H9 (cell line): ENCODE data around the gene FBXL7. TPM values are rescaled to one million over a fixed set of nuclear protein-coding genes. Genes with fewer than 3 reads are reported as not detected.
A peak's percentile ranks its signal among the peaks of the same experiment; 100 is the strongest.

Experiments used
- DNase-seq: peaks from one replicate; pipeline ENCODE4 v3.0.0-alpha.2; 2017
- H2AFZ ChIP-seq: one replicate; pipeline ENCODE4 v1.6.1; 2013; ENCODE audit warnings: mild to moderate bottlenecking, low read length, control low read depth, moderate library complexity
- H2AK5ac ChIP-seq: 2 replicates; pipeline ENCODE4 v1.6.1; 2013; ENCODE audit warnings: low read length, control low read depth, mixed read lengths; ENCODE audit not compliant: insufficient read length
- H2BK120ac ChIP-seq: one replicate; pipeline ENCODE4 v1.6.1; 2013; ENCODE audit warnings: low read depth, mild to moderate bottlenecking, low read length, control low read depth, inconsistent platforms; ENCODE audit not compliant: poor library complexity, severe bottlenecking
- H2BK12ac ChIP-seq: 2 replicates; pipeline ENCODE4 v1.6.1; 2013; ENCODE audit warnings: low read length, control low read depth, mixed read lengths, low read depth; ENCODE audit not compliant: insufficient read length
- H2BK15ac ChIP-seq: 2 replicates; pipeline ENCODE4 v1.6.1; 2013; ENCODE audit warnings: low read depth, low read length, control low read depth
- H2BK20ac ChIP-seq: one replicate; pipeline ENCODE4 v1.6.1; 2013; ENCODE audit warnings: low read depth, mild to moderate bottlenecking, low read length, control low read depth, inconsistent platforms; ENCODE audit not compliant: poor library complexity, severe bottlenecking
- H2BK5ac ChIP-seq: 2 replicates; pipeline ENCODE4 v1.6.1; 2013; ENCODE audit warnings: low read length, control low read depth, mixed read lengths; ENCODE audit not compliant: insufficient read length
- H3K14ac ChIP-seq: 2 replicates; pipeline ENCODE4 v1.6.1; 2013; ENCODE audit warnings: low read length, control low read depth; ENCODE audit not compliant: insufficient read depth
- H3K18ac ChIP-seq: 2 replicates; pipeline ENCODE4 v1.6.1; 2013; ENCODE audit warnings: low read depth, mild to moderate bottlenecking, mixed read lengths, low read length, control low read depth; ENCODE audit not compliant: insufficient read length
- H3K23ac ChIP-seq: 2 replicates; pipeline ENCODE4 v1.6.1; 2013; ENCODE audit warnings: low read length, control low read depth, mixed read lengths, low read depth; ENCODE audit not compliant: insufficient read length
- H3K23me2 ChIP-seq: 2 replicates; pipeline ENCODE4 v1.6.1; 2013; ENCODE audit warnings: low read depth, mild to moderate bottlenecking, mixed read lengths, low read length, control low read depth; ENCODE audit not compliant: insufficient read length, poor library complexity, severe bottlenecking
- H3K27ac ChIP-seq: 2 replicates; pipeline ENCODE4 v1.5.1; 2013; ENCODE audit warnings: low read length, control low read depth, mixed read lengths, low read depth; ENCODE audit not compliant: insufficient read length
- H3K27me3 ChIP-seq: 2 replicates; pipeline ENCODE4 v1.6.1; 2013; ENCODE audit warnings: low read length, control low read depth, inconsistent platforms; ENCODE audit not compliant: insufficient read depth
- H3K4ac ChIP-seq: 2 replicates; pipeline ENCODE4 v1.6.1; 2013; ENCODE audit warnings: low read depth, mild to moderate bottlenecking, control low read depth, inconsistent platforms, low read length, moderate library complexity
- H3K4me1 ChIP-seq: 2 replicates; pipeline ENCODE4 v1.6.1; 2013; ENCODE audit warnings: low read length, control low read depth, inconsistent platforms; ENCODE audit not compliant: insufficient read depth
- H3K4me2 ChIP-seq: 2 replicates; pipeline ENCODE4 v1.6.1; 2013; ENCODE audit warnings: low read length, control low read depth, mixed read lengths; ENCODE audit not compliant: insufficient read length, insufficient read depth
- H3K56ac ChIP-seq: 2 replicates; pipeline ENCODE4 v1.6.1; 2013; ENCODE audit warnings: low read depth, mild to moderate bottlenecking, mixed read lengths, low read length, control low read depth; ENCODE audit not compliant: insufficient read length
- H3K79me1 ChIP-seq: 2 replicates; pipeline ENCODE4 v1.6.1; 2013; ENCODE audit warnings: low read depth, mild to moderate bottlenecking, moderate library complexity, low read length, control low read depth, inconsistent platforms; ENCODE audit not compliant: insufficient read depth, poor library complexity, severe bottlenecking
- H3K79me2 ChIP-seq: 2 replicates; pipeline ENCODE4 v1.6.1; 2013; ENCODE audit warnings: low read length, control low read depth, inconsistent platforms; ENCODE audit not compliant: insufficient read depth
- H3K9ac ChIP-seq: 2 replicates; pipeline ENCODE4 v1.6.1; 2013; ENCODE audit warnings: low read length, control low read depth, mixed read lengths; ENCODE audit not compliant: insufficient read length; ENCODE audit errors: extremely low read depth
- H3K9me3 ChIP-seq: one replicate; pipeline ENCODE4 v1.6.1; 2013; ENCODE audit warnings: low read depth, low read length, inconsistent platforms; ENCODE audit not compliant: control insufficient read depth
- H3T11ph ChIP-seq: one replicate; pipeline ENCODE4 v1.6.1; 2013; ENCODE audit warnings: mild to moderate bottlenecking, low read length, control low read depth, inconsistent platforms
- H4K20me1 ChIP-seq: one replicate; pipeline ENCODE4 v1.6.1; 2013; ENCODE audit not compliant: control insufficient read depth, insufficient read length, insufficient read depth
- H4K5ac ChIP-seq: 2 replicates; pipeline ENCODE4 v1.6.1; 2013; ENCODE audit warnings: low read depth, mild to moderate bottlenecking, mixed read lengths, low read length, control low read depth; ENCODE audit not compliant: insufficient read length
- H4K8ac ChIP-seq: replicated peaks from 2 replicates; pipeline ENCODE4 v1.6.1; 2013; ENCODE audit warnings: low read length, control low read depth, mixed read lengths, low read depth; ENCODE audit not compliant: insufficient read length
- H4K91ac ChIP-seq: 2 replicates; pipeline ENCODE4 v1.6.1; 2013; ENCODE audit warnings: low read depth, mild to moderate bottlenecking, moderate library complexity, mixed read lengths, low read length, control low read depth; ENCODE audit not compliant: insufficient read length
- H3K27ac Mint-ChIP-seq, 3 experiments: 2 replicates in 2 of 3; 3 replicates in 1 of 3; pipeline ENCODE4 v1.8.0; 2020 to 2021; ENCODE audit warnings: mixed read lengths in 3 of 3, mild to moderate bottlenecking in 1 of 3, moderate library complexity in 1 of 3
- H3K27me3 Mint-ChIP-seq: 2 replicates; pipeline ENCODE4 v1.8.0; 2021; ENCODE audit warnings: low read depth, mild to moderate bottlenecking, moderate library complexity, mixed read lengths
- H3K36me3 Mint-ChIP-seq, 3 experiments: 2 replicates in 2 of 3; 3 replicates in 1 of 3; pipeline ENCODE4 v1.8.0; 2020 to 2021; ENCODE audit warnings: low read depth in 3 of 3, mixed read lengths in 3 of 3; ENCODE audit not compliant: insufficient read depth in 1 of 3
- H3K4me1 Mint-ChIP-seq, 2 experiments: 2 replicates each; pipeline ENCODE4 v1.8.0; 2020; ENCODE audit warnings: mixed read lengths in 2 of 2
- H3K4me3 Mint-ChIP-seq, 2 experiments: 2 replicates in 1 of 2; 3 replicates in 1 of 2; pipeline ENCODE4 v1.8.0; 2020 to 2021; ENCODE audit warnings: mild to moderate bottlenecking in 2 of 2, mixed read lengths in 2 of 2, moderate library complexity in 1 of 2
- H3K9me3 Mint-ChIP-seq, 2 experiments: 2 replicates in 1 of 2; 3 replicates in 1 of 2; pipeline ENCODE4 v1.8.0; 2020; ENCODE audit warnings: mild to moderate bottlenecking in 2 of 2, mixed read lengths in 2 of 2, moderate library complexity in 1 of 2
- WGBS: extraction: QIAGEN DNeasy Blood & Tissue Kit; methylation state at CpG from one replicate; pipeline ENCODE4 v1.1.7; 2013; ENCODE audit warnings: missing lambda C conversion rate, low lambda C conversion rate, mixed read lengths; ENCODE audit not compliant: insufficient read length; ENCODE audit errors: extremely low coverage; 5-methylcytosine and 5-hydroxymethylcytosine counted together
- total RNA-seq: library from RNA; stranded (reverse); gene quantifications from 2 replicates; pipeline ENCODE4 v1.2.1, GENCODE V29; 2021
- TF ChIP-seq, protein P1 (sequence below): fragments of 200-600 bp; sonication (generic); conservative IDR thresholded peaks from 3 replicates; pipeline ENCODE4 v1.8.0; 2021; ENCODE audit warnings: antibody characterized with exemption, mild to moderate bottlenecking

FBXL7 gene
- total RNA-seq, 1 experiment from 2014 or later, result 14.6 TPM

DNA sequence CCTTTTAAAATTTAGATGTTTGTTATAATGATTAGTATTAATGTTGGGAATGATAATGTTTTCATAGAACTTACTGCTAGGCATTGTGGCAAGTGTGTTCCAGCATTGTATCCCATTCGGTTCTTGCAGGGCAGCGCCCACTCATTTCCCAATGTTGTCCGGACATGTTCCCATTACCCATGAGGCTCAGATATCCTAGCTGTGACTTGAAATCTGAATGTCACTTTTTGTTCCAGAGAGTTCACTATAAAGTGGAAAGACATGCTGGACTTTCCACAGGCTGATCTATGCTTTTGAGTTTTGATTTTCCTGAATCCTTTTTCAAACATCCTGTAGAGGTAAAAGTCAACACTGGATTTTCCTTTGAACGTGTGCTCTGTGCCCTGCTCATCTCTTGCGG is 350.6 kb downstream of the FBXL7 start:
- Histone ChIP-seq H3K27ac (no peak overlapping the region), H2AK5ac (no peak overlapping the region), H2BK5ac (no peak overlapping the region), H3K79me2 (no peaks in the 10 kb centered on the region), H3K27me3 (no peaks in the 10 kb centered on the region), H3K9ac (no peak overlapping the region), H3K18ac (no peak overlapping the region), H2BK12ac (no peak overlapping the region), H3K14ac (no peak overlapping the region), H2AFZ (no peak overlapping the region), H3K79me1 (no peaks in the 10 kb centered on the region), H3K23me2 (no peaks in the 10 kb centered on the region), H4K91ac (no peak overlapping the region), H3K23ac (no peak overlapping the region), H3K4me1 (no peaks in the 10 kb centered on the region), H3K4ac (no peak overlapping the region), H3K56ac (no peak overlapping the region), H3K4me2 (no peak overlapping the region), H2BK120ac (no peak overlapping the region), H4K5ac (no peak overlapping the region), H2BK15ac (no peak overlapping the region), H3K9me3 (no peaks in the 10 kb centered on the region), H3T11ph (no peak overlapping the region), H4K20me1 (no peaks in the 10 kb centered on the region), H4K8ac (no peak overlapping the region), H2BK20ac (no peak overlapping the region)
- Mint-ChIP-seq H3K36me3 (no peaks in the 10 kb centered on the region; a peak in 1 of 7 replicates), H3K4me3 (no peak overlapping the region), H3K4me1 (peaks cover 3 to 6% of the 10 kb centered on the region in 2 experiments; a peak in 3 of 4 replicates), H3K9me3 (no peaks in the 10 kb centered on the region; a peak in 2 of 5 replicates), H3K27me3 (no peaks in the 10 kb centered on the region), H3K27ac (peak overlapping the region in 1 of 3 experiments; percentile 23; a peak in 1 of 7 replicates)
- no CpG with 5 or more reads among the region's 5 CpGs for WGBS
- DNase-seq, result no peak
- TF ChIP-seq, protein P1, sequence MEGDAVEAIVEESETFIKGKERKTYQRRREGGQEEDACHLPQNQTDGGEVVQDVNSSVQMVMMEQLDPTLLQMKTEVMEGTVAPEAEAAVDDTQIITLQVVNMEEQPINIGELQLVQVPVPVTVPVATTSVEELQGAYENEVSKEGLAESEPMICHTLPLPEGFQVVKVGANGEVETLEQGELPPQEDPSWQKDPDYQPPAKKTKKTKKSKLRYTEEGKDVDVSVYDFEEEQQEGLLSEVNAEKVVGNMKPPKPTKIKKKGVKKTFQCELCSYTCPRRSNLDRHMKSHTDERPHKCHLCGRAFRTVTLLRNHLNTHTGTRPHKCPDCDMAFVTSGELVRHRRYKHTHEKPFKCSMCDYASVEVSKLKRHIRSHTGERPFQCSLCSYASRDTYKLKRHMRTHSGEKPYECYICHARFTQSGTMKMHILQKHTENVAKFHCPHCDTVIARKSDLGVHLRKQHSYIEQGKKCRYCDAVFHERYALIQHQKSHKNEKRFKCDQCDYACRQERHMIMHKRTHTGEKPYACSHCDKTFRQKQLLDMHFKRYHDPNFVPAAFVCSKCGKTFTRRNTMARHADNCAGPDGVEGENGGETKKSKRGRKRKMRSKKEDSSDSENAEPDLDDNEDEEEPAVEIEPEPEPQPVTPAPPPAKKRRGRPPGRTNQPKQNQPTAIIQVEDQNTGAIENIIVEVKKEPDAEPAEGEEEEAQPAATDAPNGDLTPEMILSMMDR, result no peak
